HAP-1 (cell line): Measurements from ENCODE around the gene SIT1.
"Not testable (repeated sequence)": the region's sequence is repeated elsewhere in the genome, so short reads cannot be mapped to it uniquely, and the experiment has no call there.

ENCODE experiments used
- DNase-seq, 2 experiments: peaks; one replicate each; pipeline ENCODE4 v3.0.0-alpha.2; 2016 to 2020; ENCODE audit warnings: low spot score in 2 of 2
- H3K27me3 ChIP-seq: fragments of 250-450 bp; sonication (Bioruptor Pico); 2 replicates; pipeline ENCODE4 v1.5.1; 2020; ENCODE audit warnings: low read depth, mild to moderate bottlenecking, moderate library complexity
- H3K36me3 ChIP-seq: fragments of 250-450 bp; sonication (Bioruptor Pico); replicated peaks from 2 replicates; pipeline ENCODE4 v1.5.1; 2020; ENCODE audit warnings: mild to moderate bottlenecking
- H3K4me1 ChIP-seq: fragments of 250-450 bp; sonication (Bioruptor Pico); 2 replicates; pipeline ENCODE4 v1.5.1; 2020; ENCODE audit warnings: mild to moderate bottlenecking
- H3K4me3 ChIP-seq: fragments of 250-450 bp; sonication (Bioruptor Pico); 2 replicates; pipeline ENCODE4 v1.5.1; 2020; ENCODE audit warnings: mild to moderate bottlenecking, moderate library complexity
- H3K9me3 ChIP-seq: fragments of 250-450 bp; sonication (Bioruptor Pico); 2 replicates; pipeline ENCODE4 v1.5.1; 2020; ENCODE audit warnings: mild to moderate bottlenecking, moderate library complexity
- in situ Hi-C: fragments of 300-500 bp; cut with MboI; formaldehyde crosslinking; loops from 3 replicates; pipeline ENCODE4 v1.14.3; 2020; ENCODE audit warnings: low sequenced_read_pairs, inconsistent platforms, mixed read lengths

SIT1 gene

GRCh38 chr9:35646153-35646532, 4.6 kb downstream of the SIT1 start:
- no peaks in the 10 kb centered on the region for H3K36me3 ChIP-seq
- H3K9me3 ChIP-seq, result no peaks in the 10 kb centered on the region
- H3K4me3 ChIP-seq, result peak overlapping the region; percentile 57
- DNase-seq, result no peak
- peaks cover 9% of the 10 kb centered on the region for H3K4me1 ChIP-seq
- H3K27me3 ChIP-seq, result no peaks in the 10 kb centered on the region
- in situ Hi-C loops, result no loop called here

DNA sequence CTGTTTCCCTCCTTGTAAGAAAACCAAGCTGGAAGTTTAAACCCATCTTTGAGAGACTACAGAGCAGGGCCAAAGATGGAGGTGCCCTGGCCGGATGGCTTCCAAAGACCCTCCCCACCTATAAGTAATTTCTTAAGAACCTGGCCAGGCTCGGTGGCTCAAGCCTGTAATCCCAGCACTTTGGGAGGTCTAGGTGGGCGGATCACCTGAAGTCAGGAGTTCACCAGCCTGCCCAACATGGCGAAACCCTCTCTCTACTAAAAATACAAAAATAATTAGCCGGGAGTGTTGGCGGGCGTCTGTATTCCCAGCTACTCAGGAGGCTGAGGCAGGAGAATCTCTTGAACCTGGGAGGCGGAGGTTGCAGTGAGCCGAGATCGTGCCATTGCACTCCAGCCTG, 5.0 kb downstream of the SIT1 start:
- in situ Hi-C loops, H3K9me3 ChIP-seq, DNase-seq, H3K36me3 ChIP-seq, H3K27me3 ChIP-seq, H3K4me1 ChIP-seq: not testable (repeated sequence)
- peak overlapping the region; percentile 57 for H3K4me3 ChIP-seq

DNA sequence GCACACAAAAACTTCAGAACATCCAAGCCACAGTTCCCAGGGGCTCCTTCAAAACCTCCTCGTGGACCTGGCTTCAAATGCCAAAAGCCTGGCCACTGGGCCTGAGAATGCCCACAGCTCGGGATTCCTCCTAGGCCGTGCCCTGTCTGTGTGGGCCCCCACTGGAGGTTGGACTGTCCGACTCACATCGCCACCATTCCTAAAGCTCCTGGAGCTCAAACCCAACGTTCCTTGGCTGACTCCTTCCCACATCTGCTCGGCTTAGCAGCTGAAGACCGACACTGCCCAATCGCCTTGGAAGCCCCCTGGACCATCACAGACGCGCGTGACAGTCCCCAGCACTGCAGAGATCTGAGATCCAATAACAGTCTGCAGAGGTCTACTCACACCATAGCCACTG, 7.7 kb downstream of the SIT1 start:
- in situ Hi-C loops, result no loop called here
- Histone ChIP-seq H3K4me1 (peaks cover 9% of the 10 kb centered on the region), H3K27me3 (no peaks in the 10 kb centered on the region), H3K4me3 (no peak overlapping the region), H3K9me3 (no peaks in the 10 kb centered on the region), H3K36me3 (no peaks in the 10 kb centered on the region)
- DNase-seq, result no peak

DNA sequence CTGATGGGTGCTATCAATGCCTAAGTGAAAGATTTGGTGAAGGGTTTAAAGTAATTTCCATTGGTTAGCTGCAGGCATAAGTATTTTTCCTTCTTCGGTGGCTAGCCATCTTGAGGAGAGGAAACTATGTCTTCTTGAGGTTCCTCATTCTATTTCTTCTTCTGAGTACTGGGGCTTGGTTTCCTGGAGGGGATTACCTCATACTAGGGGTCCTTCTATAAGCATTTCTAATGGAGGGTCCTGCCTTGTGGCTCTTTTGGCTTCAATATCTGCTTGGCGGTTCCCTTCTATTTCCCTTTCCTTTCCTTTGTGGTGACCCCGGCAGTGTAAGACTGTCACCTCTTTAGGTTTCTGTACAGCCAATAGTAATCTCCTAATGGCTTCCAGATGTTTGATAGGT, 9.3 kb downstream of the SIT1 start:
- H3K27me3 ChIP-seq, H3K36me3 ChIP-seq, H3K4me1 ChIP-seq, in situ Hi-C loops, DNase-seq, H3K4me3 ChIP-seq, H3K9me3 ChIP-seq: not testable (repeated sequence)

- H3K36me3 ChIP-seq, DNase-seq, H3K4me3 ChIP-seq, H3K4me1 ChIP-seq, in situ Hi-C loops, H3K27me3 ChIP-seq, H3K9me3 ChIP-seq: not testable (repeated sequence)
These were observed 10.3 kb downstream of the SIT1 start for GRCh38 chr9:35640431-35640830.

GRCh38 chr9:35639631-35640030, 11.1 kb downstream of the SIT1 start:
- no peaks in the 10 kb centered on the region for H3K4me1 ChIP-seq
- H3K27me3 ChIP-seq, result no peaks in the 10 kb centered on the region
- no peaks in the 10 kb centered on the region for H3K36me3 ChIP-seq
- H3K4me3 ChIP-seq, result no peak overlapping the region
- in situ Hi-C loops, result no loop called here
- no peak for DNase-seq
- no peaks in the 10 kb centered on the region for H3K9me3 ChIP-seq

GRCh38 chr9:35639225-35639624, 11.5 kb downstream of the SIT1 start:
- H3K4me3 ChIP-seq, H3K27me3 ChIP-seq, DNase-seq, H3K4me1 ChIP-seq, H3K36me3 ChIP-seq, H3K9me3 ChIP-seq, in situ Hi-C loops: not testable (repeated sequence)

GRCh38 chr9:35638751-35639150, 12.0 kb downstream of the SIT1 start:
- H3K9me3 ChIP-seq, H3K4me1 ChIP-seq, in situ Hi-C loops: not testable (repeated sequence)

GRCh38 chr9:35637427-35637955, 13.2 kb downstream of the SIT1 start:
- DNase-seq, H3K9me3 ChIP-seq, in situ Hi-C loops, H3K4me3 ChIP-seq, H3K27me3 ChIP-seq, H3K4me1 ChIP-seq, H3K36me3 ChIP-seq: not testable (repeated sequence)

More at GRCh38 chr9:35638751-35639150, 12.0 kb downstream of the SIT1 start:
- H3K4me3 ChIP-seq, H3K27me3 ChIP-seq, H3K36me3 ChIP-seq, DNase-seq: not testable (repeated sequence)

DNA sequence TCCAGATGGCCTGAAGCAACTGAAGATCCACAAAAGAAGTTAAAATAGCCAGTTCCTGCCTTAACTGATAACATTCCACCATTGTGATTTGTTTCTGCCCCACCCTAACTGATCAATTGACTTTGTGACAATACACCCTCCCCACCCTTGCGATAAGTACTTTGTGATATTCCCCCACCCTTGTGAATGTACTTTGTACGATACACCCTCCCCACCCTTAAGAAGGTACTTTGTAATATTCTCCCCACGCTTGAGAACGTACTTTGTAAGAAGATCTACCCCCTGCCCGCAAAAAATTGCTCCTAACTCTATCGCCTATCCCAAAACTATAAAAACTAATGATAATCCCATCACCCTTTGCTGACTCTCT, 13.9 kb downstream of the SIT1 start:
- H3K36me3 ChIP-seq, H3K9me3 ChIP-seq, H3K27me3 ChIP-seq, H3K4me3 ChIP-seq, in situ Hi-C loops, H3K4me1 ChIP-seq, DNase-seq: not testable (repeated sequence)

- no peak for DNase-seq
- in situ Hi-C loops, result no loop called here
- H3K4me3 ChIP-seq, result no peak overlapping the region
- H3K9me3 ChIP-seq, result no peaks in the 10 kb centered on the region
- no peaks in the 10 kb centered on the region for H3K27me3 ChIP-seq
- H3K4me1 ChIP-seq, result no peaks in the 10 kb centered on the region
- no peaks in the 10 kb centered on the region for H3K36me3 ChIP-seq
These were observed 14.4 kb downstream of the SIT1 start for GRCh38 chr9:35636135-35636876.

- H3K27me3 ChIP-seq, result no peaks in the 10 kb centered on the region
- H3K9me3 ChIP-seq, result no peaks in the 10 kb centered on the region
- no peaks in the 10 kb centered on the region; the same call in 1 of the 2 replicates for H3K4me1 ChIP-seq
- no peaks in the 10 kb centered on the region for H3K36me3 ChIP-seq
- no peak for DNase-seq
- no peak overlapping the region for H3K4me3 ChIP-seq
- in situ Hi-C loops, result no loop called here
These were observed 15.0 kb downstream of the SIT1 start for GRCh38 chr9:35635730-35636129.

GRCh38 chr9:35629597-35629996, 21.1 kb downstream of the SIT1 start:
- no peak overlapping the region for H3K4me3 ChIP-seq
- no peaks in the 10 kb centered on the region for H3K9me3 ChIP-seq
- no peaks in the 10 kb centered on the region; the same call in 1 of the 2 replicates for H3K4me1 ChIP-seq
- in situ Hi-C loops, result no loop called here
- H3K27me3 ChIP-seq, result no peaks in the 10 kb centered on the region
- no peak for DNase-seq
- no peaks in the 10 kb centered on the region for H3K36me3 ChIP-seq

DNA sequence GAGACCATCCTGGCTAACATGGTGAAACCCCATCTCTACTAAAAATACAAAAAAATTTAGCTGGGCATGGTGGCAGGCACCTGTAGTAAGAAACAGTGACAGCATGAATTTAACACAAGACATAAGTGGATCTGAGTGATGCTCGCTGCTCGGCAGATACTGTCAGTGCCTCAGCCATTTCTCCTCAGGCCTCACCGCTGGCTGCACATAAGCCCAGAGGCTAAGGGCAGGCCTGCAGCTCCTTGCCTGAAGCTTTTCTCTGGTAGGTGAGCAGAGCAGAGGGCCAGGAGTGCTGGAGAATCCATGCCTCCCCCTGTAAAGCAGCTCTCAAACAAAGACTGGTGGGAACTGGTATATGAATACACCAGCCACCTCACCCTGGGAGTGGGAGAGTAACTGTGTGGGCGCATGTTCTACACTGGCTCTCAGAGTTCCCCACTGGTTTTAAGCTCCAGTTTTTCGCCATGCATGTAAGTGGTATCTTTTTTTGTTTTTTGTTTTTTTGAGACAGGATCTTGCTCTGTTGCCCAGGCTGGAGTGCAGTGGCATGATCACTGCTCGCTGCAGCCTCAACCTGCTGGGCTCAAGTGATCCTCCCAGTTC, 22.2 kb downstream of the SIT1 start:
- H3K9me3 ChIP-seq, result no peaks in the 10 kb centered on the region
- no peaks in the 10 kb centered on the region for H3K27me3 ChIP-seq
- no peaks in the 10 kb centered on the region; the same call in 1 of the 2 replicates for H3K4me1 ChIP-seq
- H3K36me3 ChIP-seq, result no peaks in the 10 kb centered on the region
- no peak overlapping the region for H3K4me3 ChIP-seq
- in situ Hi-C loops, result no loop called here
- DNase-seq, result no peak
